Astrocyte (in vitro differentiated cells and primary cell): ENCODE results near the gene FHL1. TPM values are rescaled to one million over a fixed set of nuclear protein-coding genes. Genes with fewer than 3 reads are reported as not detected.

ENCODE experiments used
- DNase-seq: peaks from one replicate; pipeline ENCODE4 v3.0.0-alpha.2; 2010; ENCODE audit warnings: low read depth
- FAIRE-seq: peaks from 2 replicates; lab custom pipeline; 2011; peaks lifted over from hg19 to GRCh38; lab: Jason Lieb, UNC
- H2AFZ ChIP-seq: 2 replicates; pipeline ENCODE4 v1.6.0; 2012; ENCODE audit warnings: low read depth, low read length, inconsistent platforms
- H3K27ac ChIP-seq: 2 replicates; pipeline ENCODE4 v1.5.1; 2011; ENCODE audit warnings: low read depth, low read length, inconsistent platforms
- H3K27me3 ChIP-seq: 2 replicates; pipeline ENCODE4 v1.6.0; 2011; ENCODE audit warnings: low read length, inconsistent platforms; ENCODE audit not compliant: insufficient read depth
- H3K36me3 ChIP-seq: 2 replicates; pipeline ENCODE4 v1.5.1; 2011; ENCODE audit warnings: low read length, inconsistent platforms; ENCODE audit not compliant: insufficient read depth
- H3K4me1 ChIP-seq: 2 replicates; pipeline ENCODE4 v1.5.1; 2011; ENCODE audit warnings: low read length, inconsistent platforms; ENCODE audit not compliant: insufficient read depth
- H3K4me2 ChIP-seq: 2 replicates; pipeline ENCODE4 v1.6.0; 2012; ENCODE audit warnings: low read length, inconsistent platforms
- H3K4me3 ChIP-seq: 2 replicates; pipeline ENCODE4 v1.5.1; 2011; ENCODE audit warnings: low read depth, mild to moderate bottlenecking, low read length, inconsistent platforms; ENCODE audit not compliant: insufficient read depth
- H3K79me2 ChIP-seq: 2 replicates; pipeline ENCODE4 v1.6.0; 2012; ENCODE audit warnings: mild to moderate bottlenecking, low read length, inconsistent platforms; ENCODE audit not compliant: insufficient read depth
- H3K9ac ChIP-seq: 2 replicates; pipeline ENCODE4 v1.6.0; 2012; ENCODE audit warnings: mild to moderate bottlenecking, low read length, inconsistent platforms
- H3K9me3 ChIP-seq: 2 replicates; pipeline ENCODE4 v1.5.1; 2012; ENCODE audit warnings: low read depth, mild to moderate bottlenecking, low read length, inconsistent platforms; ENCODE audit not compliant: insufficient read depth
- H4K20me1 ChIP-seq: 2 replicates; pipeline ENCODE4 v1.6.0; 2012; ENCODE audit warnings: low read length, inconsistent platforms; ENCODE audit not compliant: insufficient read depth
- H3K27ac Mint-ChIP-seq: one replicate; pipeline ENCODE4 v1.8.0; 2021; ENCODE audit warnings: mild to moderate bottlenecking, mixed read lengths; ENCODE audit not compliant: unreplicated experiment
- H3K27me3 Mint-ChIP-seq: one replicate; pipeline ENCODE4 v1.8.0; 2021; ENCODE audit warnings: low read depth, mixed read lengths; ENCODE audit not compliant: unreplicated experiment
- H3K36me3 Mint-ChIP-seq: one replicate; pipeline ENCODE4 v1.8.0; 2021; ENCODE audit warnings: low read depth, mixed read lengths; ENCODE audit not compliant: unreplicated experiment
- H3K4me1 Mint-ChIP-seq: one replicate; pipeline ENCODE4 v1.8.0; 2021; ENCODE audit warnings: low read depth, mixed read lengths; ENCODE audit not compliant: unreplicated experiment
- H3K4me3 Mint-ChIP-seq: one replicate; pipeline ENCODE4 v1.8.0; 2021; ENCODE audit warnings: mild to moderate bottlenecking, moderate library complexity, mixed read lengths; ENCODE audit not compliant: unreplicated experiment
- H3K9me3 Mint-ChIP-seq: one replicate; pipeline ENCODE4 v1.8.0; 2021; ENCODE audit warnings: mild to moderate bottlenecking, mixed read lengths; ENCODE audit not compliant: unreplicated experiment
- EZH2 ChIP-seq: IDR thresholded peaks from 2 replicates; pipeline ENCODE4 v1.6.1; 2012; ENCODE audit warnings: mild to moderate bottlenecking, low read length, inconsistent platforms; ENCODE audit not compliant: insufficient read depth
- total RNA-seq: library from RNA; stranded (reverse); gene quantifications from 2 replicates; pipeline ENCODE4 v1.2.1, GENCODE V29; 2021
- TF ChIP-seq, protein P1 (sequence below): IDR thresholded peaks from 2 replicates; pipeline ENCODE4 v1.5.1; 2011; ENCODE audit warnings: low read depth, mild to moderate bottlenecking, inconsistent platforms, low read length, moderate library complexity; ENCODE audit not compliant: insufficient read depth

The FHL1 gene
- total RNA-seq, 1 donor from 2014 or later = 115 TPM

DNA sequence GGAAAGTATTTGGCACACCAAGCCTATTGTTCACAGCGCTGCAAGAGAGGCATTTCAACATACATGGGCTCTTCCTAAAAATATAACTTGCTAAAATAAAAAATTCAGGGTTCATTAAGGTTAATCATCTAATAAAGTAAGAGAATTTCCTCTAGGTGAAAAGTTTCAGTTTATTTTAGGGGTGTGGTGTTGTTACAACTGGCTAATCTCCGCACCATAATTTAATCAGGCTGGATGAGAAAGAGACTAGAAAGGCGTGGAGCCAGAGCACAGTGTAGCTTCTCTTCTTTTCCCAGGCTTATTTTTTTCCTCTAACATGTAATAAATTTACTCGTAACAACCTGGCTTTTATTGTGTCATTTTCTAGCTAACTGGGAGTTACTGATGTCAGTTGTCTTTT is 47.9 kb downstream of the FHL1 start:
- no peaks in the 10 kb centered on the region for H3K27me3 Mint-ChIP-seq
- Histone ChIP-seq H3K27me3 (no peaks in the 10 kb centered on the region), H3K4me2 (no peak overlapping the region), H2AFZ (no peak overlapping the region), H3K9me3 (no peaks in the 10 kb centered on the region), H4K20me1 (peaks cover 4% of the 10 kb centered on the region), H3K79me2 (peaks cover 17% of the 10 kb centered on the region), H3K36me3 (no peaks in the 10 kb centered on the region), H3K27ac (no peak overlapping the region), H3K4me1 (peaks cover 17% of the 10 kb centered on the region), H3K9ac (no peak overlapping the region), H3K4me3 (no peak overlapping the region)
- H3K4me1 Mint-ChIP-seq = peaks cover 27% of the 10 kb centered on the region
- H3K36me3 Mint-ChIP-seq = no peaks in the 10 kb centered on the region
- H3K27ac Mint-ChIP-seq = peak overlapping the region; percentile 62
- DNase-seq (no peak), FAIRE-seq (peak; percentile 87)
- no peak overlapping the region for H3K4me3 Mint-ChIP-seq
- TF ChIP-seq EZH2 = no peak
- TF ChIP-seq, protein P1, sequence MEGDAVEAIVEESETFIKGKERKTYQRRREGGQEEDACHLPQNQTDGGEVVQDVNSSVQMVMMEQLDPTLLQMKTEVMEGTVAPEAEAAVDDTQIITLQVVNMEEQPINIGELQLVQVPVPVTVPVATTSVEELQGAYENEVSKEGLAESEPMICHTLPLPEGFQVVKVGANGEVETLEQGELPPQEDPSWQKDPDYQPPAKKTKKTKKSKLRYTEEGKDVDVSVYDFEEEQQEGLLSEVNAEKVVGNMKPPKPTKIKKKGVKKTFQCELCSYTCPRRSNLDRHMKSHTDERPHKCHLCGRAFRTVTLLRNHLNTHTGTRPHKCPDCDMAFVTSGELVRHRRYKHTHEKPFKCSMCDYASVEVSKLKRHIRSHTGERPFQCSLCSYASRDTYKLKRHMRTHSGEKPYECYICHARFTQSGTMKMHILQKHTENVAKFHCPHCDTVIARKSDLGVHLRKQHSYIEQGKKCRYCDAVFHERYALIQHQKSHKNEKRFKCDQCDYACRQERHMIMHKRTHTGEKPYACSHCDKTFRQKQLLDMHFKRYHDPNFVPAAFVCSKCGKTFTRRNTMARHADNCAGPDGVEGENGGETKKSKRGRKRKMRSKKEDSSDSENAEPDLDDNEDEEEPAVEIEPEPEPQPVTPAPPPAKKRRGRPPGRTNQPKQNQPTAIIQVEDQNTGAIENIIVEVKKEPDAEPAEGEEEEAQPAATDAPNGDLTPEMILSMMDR = no peak
- no peaks in the 10 kb centered on the region for H3K9me3 Mint-ChIP-seq

DNA sequence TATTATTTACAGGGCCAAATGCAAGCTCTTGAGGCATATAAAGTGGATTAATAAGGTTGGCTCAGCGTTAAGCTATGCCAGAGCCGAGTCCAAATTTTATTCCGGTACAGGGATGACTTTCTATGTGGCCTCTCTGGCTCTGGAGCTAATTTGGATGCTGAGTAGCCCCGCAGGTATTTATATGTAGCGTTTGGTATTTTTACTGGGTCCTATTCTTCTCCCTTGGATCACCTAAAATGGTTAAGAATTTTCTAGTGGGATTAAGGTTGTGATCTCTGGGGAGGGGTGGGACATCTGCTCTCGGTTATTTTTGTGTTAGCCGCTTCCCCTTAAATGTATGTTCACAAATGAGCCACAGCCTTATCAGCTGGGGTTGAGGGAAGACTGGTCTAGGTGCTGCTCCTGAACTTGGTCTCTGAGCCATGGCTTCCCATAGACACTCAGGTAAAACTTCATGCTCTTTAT is 49.4 kb downstream of the FHL1 start:
- Mint-ChIP-seq H3K4me1 (peaks cover 30% of the 10 kb centered on the region), H3K36me3 (no peaks in the 10 kb centered on the region), H3K27ac (no peak overlapping the region), H3K4me3 (no peak overlapping the region), H3K27me3 (no peaks in the 10 kb centered on the region), H3K9me3 (no peaks in the 10 kb centered on the region)
- Histone ChIP-seq H3K36me3 (no peaks in the 10 kb centered on the region), H3K9ac (no peak overlapping the region), H4K20me1 (peaks cover 4% of the 10 kb centered on the region), H3K9me3 (no peaks in the 10 kb centered on the region), H3K4me1 (peaks cover 20% of the 10 kb centered on the region), H3K4me3 (no peak overlapping the region), H3K27me3 (no peaks in the 10 kb centered on the region), H3K79me2 (peaks cover 15% of the 10 kb centered on the region), H2AFZ (no peak overlapping the region), H3K27ac (no peak overlapping the region), H3K4me2 (no peak overlapping the region)
- DNase-seq = no peak
- TF ChIP-seq, protein P1 = no peak
- no peak for TF ChIP-seq EZH2
- FAIRE-seq = no peak

DNA sequence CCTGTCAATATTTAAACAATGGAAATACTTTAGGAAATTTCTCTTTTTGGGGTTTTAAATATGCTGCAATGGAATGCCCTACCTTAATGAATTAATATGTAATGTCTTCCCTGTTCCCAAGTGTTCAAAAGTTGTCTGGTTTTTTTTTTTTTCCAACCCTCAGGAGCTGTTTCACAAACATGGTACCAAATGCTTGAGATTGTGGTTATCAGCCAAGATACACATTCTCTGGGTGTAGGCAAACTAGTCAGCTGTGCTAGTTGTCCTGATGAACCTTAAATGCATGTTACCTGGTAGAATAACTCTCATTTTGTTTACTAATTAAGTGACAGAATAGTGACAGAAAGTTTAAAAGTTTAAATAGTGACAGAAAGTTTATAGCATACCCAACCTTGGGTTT is 50.7 kb downstream of the FHL1 start:
- Histone ChIP-seq H4K20me1 (peaks cover 4% of the 10 kb centered on the region), H3K36me3 (no peaks in the 10 kb centered on the region), H2AFZ (no peak overlapping the region), H3K4me3 (no peak overlapping the region), H3K4me2 (no peak overlapping the region), H3K9me3 (no peaks in the 10 kb centered on the region), H3K27me3 (no peaks in the 10 kb centered on the region), H3K79me2 (peaks cover 17% of the 10 kb centered on the region), H3K9ac (no peak overlapping the region), H3K27ac (no peak overlapping the region), H3K4me1 (peaks cover 14% of the 10 kb centered on the region)
- H3K27me3 Mint-ChIP-seq = no peaks in the 10 kb centered on the region
- TF ChIP-seq, protein P1 = no peak
- no peak for TF ChIP-seq EZH2
- no peak for FAIRE-seq
- H3K9me3 Mint-ChIP-seq = no peaks in the 10 kb centered on the region
- peaks cover 19% of the 10 kb centered on the region for H3K4me1 Mint-ChIP-seq
- DNase-seq = no peak
- no peak overlapping the region for H3K27ac Mint-ChIP-seq
- no peak overlapping the region for H3K4me3 Mint-ChIP-seq
- no peaks in the 10 kb centered on the region for H3K36me3 Mint-ChIP-seq
